GM12878 (cell line): ENCODE results near the gene CHDH.

Experiments used
- CTCF ChIP-seq, 3 experiments: IDR thresholded peaks in 2 of 3; conservative IDR thresholded peaks in 1 of 3; 2 replicates each; pipeline ENCODE4 v1.5.1; 2011; ENCODE audit warnings: low read depth in 3 of 3, low read length in 3 of 3, mild to moderate bottlenecking in 3 of 3, control low read depth in 2 of 3, moderate library complexity in 2 of 3, inconsistent platforms in 1 of 3, mixed read lengths in 1 of 3; ENCODE audit not compliant: control insufficient read depth in 2 of 3, insufficient read depth in 1 of 3; ENCODE audit errors: extremely low read depth in 1 of 3
- EP300 ChIP-seq, 2 experiments: fragments of 150-350 bp in 1 of 2; IDR thresholded peaks; 2 replicates each; pipeline ENCODE4 v1.6.1; 2011 to 2012; ENCODE audit warnings: low read depth in 2 of 2, low read length in 2 of 2, borderline replicate concordance in 1 of 2, improper control_type of control experiment in 1 of 2, inconsistent platforms in 1 of 2; ENCODE audit not compliant: control insufficient read depth in 1 of 2
- MAX ChIP-seq: IDR thresholded peaks from 2 replicates; pipeline ENCODE4 v1.6.1; 2012; ENCODE audit warnings: low read depth, low read length, improper control_type of control experiment
- RCOR1 ChIP-seq: conservative IDR thresholded peaks from 2 replicates; pipeline ENCODE4 v1.6.1; 2012; ENCODE audit warnings: low read depth, low read length, improper control_type of control experiment
- YY1 ChIP-seq: IDR thresholded peaks from 2 replicates; pipeline ENCODE4 v1.6.1; 2011; ENCODE audit warnings: low read depth, mild to moderate bottlenecking, low read length
- ZNF274 ChIP-seq: IDR thresholded peaks from one replicate; pipeline ENCODE4 v1.8.0; 2011; ENCODE audit not compliant: insufficient read length, insufficient read depth

- TF ChIP-seq MAX: no peak
- TF ChIP-seq ZNF274: no peak
- TF ChIP-seq YY1: no peak
- no peak for TF ChIP-seq EP300 (IDR thresholded peaks at IDR 0.05; ENCODE audit: borderline replicate concordance in 1 of 2, control insufficient read depth in 1 of 2, low read depth in 2 of 2, low read length in 2 of 2)
- TF ChIP-seq CTCF (IDR thresholded peaks at IDR 0.05 in 2 of 3, conservative IDR thresholded peaks at IDR 0.05 in 1 of 3; ENCODE audit: control insufficient read depth in 2 of 3, extremely low read depth in 1 of 3, insufficient read depth in 1 of 3, low read depth in 3 of 3, low read length in 3 of 3): no peak
- TF ChIP-seq RCOR1: no peak
Observed at GRCh38 chr3:53813229-53813628, 33.0 kb downstream of the CHDH start.
